GOT3 (cell line): ENCODE data around the gene NDUFB2.
"Not testable (repeated sequence)": the region's sequence is repeated elsewhere in the genome, so short reads cannot be mapped to it uniquely, and the experiment has no call there.

Experiments used
- DNase-seq: peaks from one replicate; lab custom pipeline; 2025; ENCODE audit warnings: mixed read lengths; lab: John Stamatoyannopoulos, UW

The NDUFB2 gene

GRCh38 chr7:140672382-140673062 is 24.0 kb upstream of the NDUFB2 start, which contains the start of gene ADCK2:
ADCK2 (plus strand) TSS chr7:140672945; CDS start chr7:140673331, 386 bp downstream.
- no peak for DNase-seq

- DNase-seq, result no peak
Measured at GRCh38 chr7:140673063-140673773, 23.3 kb upstream of the NDUFB2 start.

- no peak for DNase-seq
Measured at GRCh38 chr7:140673774-140674155, 22.7 kb upstream of the NDUFB2 start.

- DNase-seq, result no peak
Measured at GRCh38 chr7:140674356-140674800, 22.1 kb upstream of the NDUFB2 start.

GRCh38 chr7:140674899-140675701 is 21.4 kb upstream of the NDUFB2 start:
- no peak for DNase-seq

- DNase-seq, result no peak
Measured at GRCh38 chr7:140675726-140676125, 20.8 kb upstream of the NDUFB2 start.

GRCh38 chr7:140676306-140676705 is 20.2 kb upstream of the NDUFB2 start:
- DNase-seq, result no peak

- DNase-seq, result not testable (repeated sequence)
Measured at GRCh38 chr7:140676956-140677355, 19.6 kb upstream of the NDUFB2 start.

- DNase-seq, result no peak
Measured at GRCh38 chr7:140677496-140677895, 19.0 kb upstream of the NDUFB2 start.

- DNase-seq, result no peak
Measured at GRCh38 chr7:140678081-140678815, 18.3 kb upstream of the NDUFB2 start.

- DNase-seq, result no peak
Measured at GRCh38 chr7:140678816-140679130, 17.7 kb upstream of the NDUFB2 start.

GRCh38 chr7:140679186-140679585 is 17.3 kb upstream of the NDUFB2 start:
- DNase-seq, result no peak

GRCh38 chr7:140680886-140681285 is 15.6 kb upstream of the NDUFB2 start:
- no peak for DNase-seq

- no peak for DNase-seq
Measured at GRCh38 chr7:140681766-140682165, 14.7 kb upstream of the NDUFB2 start.

GRCh38 chr7:140683657-140684056 is 12.9 kb upstream of the NDUFB2 start:
- DNase-seq, result no peak

- DNase-seq, result no peak
Measured at GRCh38 chr7:140684066-140684950, 12.2 kb upstream of the NDUFB2 start.

GRCh38 chr7:140685407-140686087 is 11.0 kb upstream of the NDUFB2 start:
- no peak for DNase-seq

GRCh38 chr7:140686921-140687320 is 9.6 kb upstream of the NDUFB2 start:
- no peak for DNase-seq

GRCh38 chr7:140688341-140688740 is 8.2 kb upstream of the NDUFB2 start:
- no peak for DNase-seq
